HG03095 (cell line): Measurements from ENCODE around the gene TCHP.

ENCODE experiments used
- ATAC-seq: cut with Tn5 transposase; IDR thresholded peaks from one replicate; pipeline ENCODE4 v1.9.1; 2021; ENCODE audit warnings: moderate library complexity; ENCODE audit not compliant: unreplicated experiment

TCHP gene

GRCh38 chr12:109932878-109933503 lies 32.9 kb downstream of the TCHP start:
- no peak for ATAC-seq

GRCh38 chr12:109934026-109934425 lies 34.0 kb downstream of the TCHP start:
- ATAC-seq, result no peak

- no peak for ATAC-seq
Observed at GRCh38 chr12:109937371-109937770, 37.3 kb downstream of the TCHP start.

GRCh38 chr12:109938947-109939346 lies 38.9 kb downstream of the TCHP start:
- ATAC-seq, result no peak

- no peak for ATAC-seq
Observed at GRCh38 chr12:109939504-109939903, 39.4 kb downstream of the TCHP start.

- no peak for ATAC-seq
Observed at GRCh38 chr12:109940339-109940923, 40.4 kb downstream of the TCHP start.

- ATAC-seq, result no peak
Observed at GRCh38 chr12:109943811-109944210, 43.7 kb downstream of the TCHP start.

- no peak for ATAC-seq
Observed at GRCh38 chr12:109944561-109945359, 44.7 kb downstream of the TCHP start.

GRCh38 chr12:109946505-109946904 lies 46.4 kb downstream of the TCHP start:
- no peak for ATAC-seq

GRCh38 chr12:109946913-109947312 lies 46.8 kb downstream of the TCHP start:
- ATAC-seq, result no peak

- ATAC-seq, result no peak
Observed at GRCh38 chr12:109947521-109947920, 47.4 kb downstream of the TCHP start.

GRCh38 chr12:109948368-109948767 lies 48.3 kb downstream of the TCHP start:
- no peak for ATAC-seq

- ATAC-seq, result no peak
Observed at GRCh38 chr12:109949089-109949488, 49.0 kb downstream of the TCHP start.

- no peak for ATAC-seq
Observed at GRCh38 chr12:109950625-109951024, 50.6 kb downstream of the TCHP start.

- ATAC-seq, result no peak
Observed at GRCh38 chr12:109951136-109951535, 51.1 kb downstream of the TCHP start.

GRCh38 chr12:109951751-109952150 lies 51.7 kb downstream of the TCHP start:
- no peak for ATAC-seq

- no peak for ATAC-seq
Observed at GRCh38 chr12:109952160-109952858, 52.2 kb downstream of the TCHP start.

GRCh38 chr12:109952873-109953272 lies 52.8 kb downstream of the TCHP start:
- no peak for ATAC-seq

- no peak for ATAC-seq
Observed at GRCh38 chr12:109953656-109954055, 53.6 kb downstream of the TCHP start.

GRCh38 chr12:109958374-109958773 lies 58.3 kb downstream of the TCHP start:
- no peak for ATAC-seq

GRCh38 chr12:109959411-109960093 lies 59.5 kb downstream of the TCHP start:
- ATAC-seq, result no peak
